ENCODE results near the gene SLC30A2. TPM values are rescaled to one million over a fixed set of nuclear protein-coding genes. Genes with fewer than 3 reads are reported as not detected.

Gene SLC30A2
- total RNA-seq, 2 experiments from 2014 or later, result not detected

GRCh38 chr1:26046246-26047095 is 553 bp upstream of the SLC30A2 start:
- peaks cover 53% of the 10 kb centered on the region for H3K27me3 Mint-ChIP-seq

GRCh38 chr1:26044971-26045721 is 772 bp downstream of the SLC30A2 start:
- Mint-ChIP-seq H3K4me3 (no peak overlapping the region), H3K27me3 (peaks cover 53% of the 10 kb centered on the region)

More at GRCh38 chr1:26046246-26047095, 553 bp upstream of the SLC30A2 start:
- ChIA-PET POLR2A (no interaction called here), CTCF (interaction anchor here (0.6 to 1.0 kb wide), 2 partner anchors 12 to 17 kb away, joined by 3 read pairs; no protein-coding TSS in a partner anchor)
- H3K36me3 Mint-ChIP-seq, result no peaks in the 10 kb centered on the region
- H3K4me1 Mint-ChIP-seq (ENCODE audit: low read depth), result no peaks in the 10 kb centered on the region
- H3K27ac Mint-ChIP-seq, result no peak overlapping the region
- H3K9me3 Mint-ChIP-seq, result no peaks in the 10 kb centered on the region
- intact Hi-C loops (cut with micrococcal nuclease), result no loop called here
- DNase-seq, result no peak
- no peak overlapping the region for H3K4me3 Mint-ChIP-seq

GRCh38 chr1:26044414-26044813 is 1.5 kb downstream of the SLC30A2 start:
- POLR2A ChIA-PET, result no interaction called here
- no peaks in the 10 kb centered on the region for H3K36me3 Mint-ChIP-seq
- H3K27me3 Mint-ChIP-seq, result peaks cover 51% of the 10 kb centered on the region
- no peaks in the 10 kb centered on the region for H3K9me3 Mint-ChIP-seq
- no peak overlapping the region for H3K27ac Mint-ChIP-seq
- intact Hi-C loops (cut with micrococcal nuclease), result no loop called here
- CTCF ChIA-PET, result interaction anchor here (0.8 to 1.8 kb wide), 4 partner anchors 8 to 125 kb away, joined by 3 to 6 read pairs (median 4); partner anchors contain the start of gene ZNF593
- H3K4me1 Mint-ChIP-seq (ENCODE audit: low read depth), result no peaks in the 10 kb centered on the region
- H3K4me3 Mint-ChIP-seq, result no peak overlapping the region
- DNase-seq, result no peak

More at GRCh38 chr1:26044971-26045721, 772 bp downstream of the SLC30A2 start:
- POLR2A ChIA-PET, result no interaction called here
- CTCF ChIA-PET, result interaction anchor here (0.8 to 1.8 kb wide), 3 partner anchors 9 to 10 kb away, joined by 3 to 6 read pairs (median 3); no protein-coding TSS in a partner anchor
- H3K9me3 Mint-ChIP-seq, result no peaks in the 10 kb centered on the region
- DNase-seq, result no peak
- H3K27ac Mint-ChIP-seq, result no peak overlapping the region
- intact Hi-C loops (cut with micrococcal nuclease), result no loop called here
- no peaks in the 10 kb centered on the region for H3K4me1 Mint-ChIP-seq (ENCODE audit: low read depth)
- H3K36me3 Mint-ChIP-seq, result no peaks in the 10 kb centered on the region

- H3K27ac Mint-ChIP-seq, result no peak overlapping the region
- no peak for DNase-seq
- H3K36me3 Mint-ChIP-seq, result no peaks in the 10 kb centered on the region
- intact Hi-C loops (cut with micrococcal nuclease), result no loop called here
- peaks cover 45% of the 10 kb centered on the region for H3K27me3 Mint-ChIP-seq
- no peaks in the 10 kb centered on the region for H3K4me1 Mint-ChIP-seq (ENCODE audit: low read depth)
- ChIA-PET CTCF (interaction anchor here (1.4 to 1.8 kb wide), 3 partner anchors 7 to 126 kb away, joined by 4 to 6 read pairs (median 4); partner anchors contain the start of gene ZNF593), POLR2A (no interaction called here)
- H3K4me3 Mint-ChIP-seq, result no peak overlapping the region
- no peaks in the 10 kb centered on the region for H3K9me3 Mint-ChIP-seq
Measured at GRCh38 chr1:26043765-26044164, 2.2 kb downstream of the SLC30A2 start.

GRCh38 chr1:26041978-26042377 is 3.9 kb downstream of the SLC30A2 start:
- Mint-ChIP-seq H3K27ac (no peak overlapping the region), H3K9me3 (no peaks in the 10 kb centered on the region), H3K36me3 (no peaks in the 10 kb centered on the region), H3K4me3 (no peak overlapping the region), H3K4me1 (ENCODE audit: low read depth) (no peaks in the 10 kb centered on the region), H3K27me3 (peaks cover 30% of the 10 kb centered on the region)
- no peak for DNase-seq
- intact Hi-C loops (cut with micrococcal nuclease), result no loop called here
- CTCF ChIA-PET, result interaction anchor here (0.6 to 2.1 kb wide), 3 partner anchors 25 to 147 kb away, joined by 3 to 6 read pairs (median 4); no protein-coding TSS in a partner anchor
- POLR2A ChIA-PET, result no interaction called here

- CTCF ChIA-PET, result interaction anchor here (0.6 to 2.1 kb wide), 4 partner anchors 21 to 146 kb away, joined by 3 to 6 read pairs (median 4); no protein-coding TSS in a partner anchor
Measured at GRCh38 chr1:26041401-26041800, 4.5 kb downstream of the SLC30A2 start.

GRCh38 chr1:26038904-26039303 is 7.0 kb downstream of the SLC30A2 start:
- ChIA-PET POLR2A (no interaction called here), CTCF (interaction anchor here (1.2 to 1.8 kb wide), 3 partner anchors 42 to 131 kb away, joined by 3 to 7 read pairs (median 5); partner anchors contain the start of gene ZNF593)
- Mint-ChIP-seq H3K9me3 (no peaks in the 10 kb centered on the region), H3K27me3 (peaks cover 11% of the 10 kb centered on the region), H3K36me3 (no peaks in the 10 kb centered on the region), H3K4me3 (no peak overlapping the region), H3K27ac (no peak overlapping the region), H3K4me1 (ENCODE audit: low read depth) (peaks cover 11% of the 10 kb centered on the region)
- intact Hi-C loops (cut with micrococcal nuclease), result loop anchor here (5.0 kb wide), 2 partner anchors 68 to 123 kb away; no protein-coding TSS in a partner anchor
- DNase-seq, result no peak

More at GRCh38 chr1:26041401-26041800, 4.5 kb downstream of the SLC30A2 start:
- POLR2A ChIA-PET, result no interaction called here
- no peaks in the 10 kb centered on the region for H3K36me3 Mint-ChIP-seq
- H3K27me3 Mint-ChIP-seq, result peaks cover 24% of the 10 kb centered on the region
- intact Hi-C loops (cut with micrococcal nuclease), result no loop called here
- H3K4me3 Mint-ChIP-seq, result no peak overlapping the region
- H3K27ac Mint-ChIP-seq, result no peak overlapping the region
- no peaks in the 10 kb centered on the region for H3K9me3 Mint-ChIP-seq
- H3K4me1 Mint-ChIP-seq (ENCODE audit: low read depth), result no peaks in the 10 kb centered on the region
- no peak for DNase-seq

- Mint-ChIP-seq H3K4me3 (no peak overlapping the region), H3K4me1 (ENCODE audit: low read depth) (peaks cover 11% of the 10 kb centered on the region), H3K27ac (no peak overlapping the region), H3K27me3 (peaks cover 10% of the 10 kb centered on the region), H3K36me3 (no peaks in the 10 kb centered on the region), H3K9me3 (no peaks in the 10 kb centered on the region)
- intact Hi-C loops (cut with micrococcal nuclease), result loop anchor here (5.0 kb wide), 2 partner anchors 69 to 124 kb away; no protein-coding TSS in a partner anchor
- DNase-seq, result no peak
- POLR2A ChIA-PET, result no interaction called here
- CTCF ChIA-PET, result interaction anchor here (1.2 to 1.8 kb wide), 3 partner anchors 41 to 131 kb away, joined by 3 to 7 read pairs (median 5); partner anchors contain the start of gene ZNF593
Measured at GRCh38 chr1:26038477-26038876, 7.4 kb downstream of the SLC30A2 start.

- peaks cover 5% of the 10 kb centered on the region for H3K27me3 Mint-ChIP-seq
- CTCF ChIA-PET, result interaction anchor here (1.4 to 1.8 kb wide), 2 partner anchors 107 to 132 kb away, joined by 5 to 7 read pairs; partner anchors contain the start of gene ZNF593
Measured at GRCh38 chr1:26037904-26038303, 8.0 kb downstream of the SLC30A2 start.

GRCh38 chr1:26036756-26037281 is 9.1 kb downstream of the SLC30A2 start:
- H3K4me3 Mint-ChIP-seq, result no peak overlapping the region
- H3K9me3 Mint-ChIP-seq, result no peaks in the 10 kb centered on the region
- ChIA-PET POLR2A (interaction anchor here (0.6 to 0.8 kb wide), 2 partner anchors 108 to 271 kb away, joined by 3 read pairs; no protein-coding TSS in a partner anchor), CTCF (interaction anchor here (0.7 to 4.0 kb wide), 19 partner anchors 8 to 380 kb away, joined by 3 to 52 read pairs (median 4); partner anchors contain the start of genes CEP85, EXTL1 and PDIK1L)
- H3K27me3 Mint-ChIP-seq, result peaks cover 5% of the 10 kb centered on the region
- H3K36me3 Mint-ChIP-seq, result no peaks in the 10 kb centered on the region
- H3K4me1 Mint-ChIP-seq (ENCODE audit: low read depth), result peaks cover 11% of the 10 kb centered on the region
- intact Hi-C loops (cut with micrococcal nuclease), result loop anchor here (1.0 to 5.0 kb wide), 3 partner anchors 70 to 125 kb away; no protein-coding TSS in a partner anchor
- no peak overlapping the region for H3K27ac Mint-ChIP-seq
- no peak for DNase-seq

More at GRCh38 chr1:26037904-26038303, 8.0 kb downstream of the SLC30A2 start:
- H3K4me3 Mint-ChIP-seq, result no peak overlapping the region
- H3K9me3 Mint-ChIP-seq, result no peaks in the 10 kb centered on the region
- H3K27ac Mint-ChIP-seq, result no peak overlapping the region
- DNase-seq, result no peak
- POLR2A ChIA-PET, result no interaction called here
- intact Hi-C loops (cut with micrococcal nuclease), result loop anchor here (5.0 kb wide), 2 partner anchors 69 to 124 kb away; no protein-coding TSS in a partner anchor
- H3K4me1 Mint-ChIP-seq (ENCODE audit: low read depth), result peaks cover 11% of the 10 kb centered on the region
- no peaks in the 10 kb centered on the region for H3K36me3 Mint-ChIP-seq

Data from activated CD4-positive, alpha-beta memory T cell treated with anti-CD3 and anti-CD28 coated beads for 36 hours (primary cell).